BE2C (cell line): ENCODE measurements around the gene CNOT6L.

Experiments used
- DNase-seq: peaks from one replicate; pipeline ENCODE4 v3.0.0-alpha.2; 2020
- H3K27me3 ChIP-seq: fragments of 250-450 bp; sonication (Bioruptor Pico); 2 replicates; pipeline ENCODE4 v1.5.1; 2020; ENCODE audit warnings: mild to moderate bottlenecking
- H3K36me3 ChIP-seq: fragments of 250-450 bp; sonication (Bioruptor Pico); 2 replicates; pipeline ENCODE4 v1.5.1; 2020; ENCODE audit warnings: mild to moderate bottlenecking
- H3K4me1 ChIP-seq: fragments of 250-450 bp; sonication (Bioruptor Pico); 2 replicates; pipeline ENCODE4 v1.5.1; 2020
- H3K4me3 ChIP-seq: 2 replicates; pipeline ENCODE4 v1.5.1; 2011; ENCODE audit warnings: low read depth, low read length
- H3K9me3 ChIP-seq: fragments of 250-450 bp; sonication (Bioruptor Pico); 2 replicates; pipeline ENCODE4 v1.5.1; 2020
- TF ChIP-seq, protein P1 (sequence below): IDR thresholded peaks from 2 replicates; pipeline ENCODE4 v1.5.1; 2012; ENCODE audit warnings: mild to moderate bottlenecking, low read depth, low read length

CNOT6L gene

DNA sequence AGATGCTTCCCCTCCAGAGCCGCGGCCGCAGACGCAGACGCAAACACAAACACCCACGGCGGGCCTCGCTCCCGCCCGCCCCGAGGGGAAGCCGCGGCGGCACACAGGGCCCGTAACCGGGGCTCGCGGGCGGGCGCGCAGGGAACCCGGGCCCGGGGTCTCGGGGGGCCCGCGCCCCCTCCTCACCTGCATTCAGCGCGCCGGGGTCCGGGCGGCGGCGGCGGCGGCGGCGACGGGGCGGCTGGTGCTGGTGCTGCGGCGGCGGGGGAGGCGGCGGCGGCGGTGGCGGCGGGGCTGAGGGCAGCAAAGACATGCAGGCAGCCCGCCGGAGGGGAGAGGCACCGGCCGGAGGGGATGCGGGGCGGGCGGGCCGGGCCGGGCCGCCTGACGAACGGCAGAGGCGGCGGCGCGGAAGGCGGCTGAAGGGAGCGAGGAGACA lies 255 bp upstream of the CNOT6L start:
- Histone ChIP-seq H3K4me3 (peak overlapping the region; percentile 97), H3K4me1 (no peaks in the 10 kb centered on the region), H3K9me3 (no peaks in the 10 kb centered on the region), H3K36me3 (no peaks in the 10 kb centered on the region), H3K27me3 (no peaks in the 10 kb centered on the region)
- DNase-seq: peak; percentile 54
- TF ChIP-seq, protein P1, sequence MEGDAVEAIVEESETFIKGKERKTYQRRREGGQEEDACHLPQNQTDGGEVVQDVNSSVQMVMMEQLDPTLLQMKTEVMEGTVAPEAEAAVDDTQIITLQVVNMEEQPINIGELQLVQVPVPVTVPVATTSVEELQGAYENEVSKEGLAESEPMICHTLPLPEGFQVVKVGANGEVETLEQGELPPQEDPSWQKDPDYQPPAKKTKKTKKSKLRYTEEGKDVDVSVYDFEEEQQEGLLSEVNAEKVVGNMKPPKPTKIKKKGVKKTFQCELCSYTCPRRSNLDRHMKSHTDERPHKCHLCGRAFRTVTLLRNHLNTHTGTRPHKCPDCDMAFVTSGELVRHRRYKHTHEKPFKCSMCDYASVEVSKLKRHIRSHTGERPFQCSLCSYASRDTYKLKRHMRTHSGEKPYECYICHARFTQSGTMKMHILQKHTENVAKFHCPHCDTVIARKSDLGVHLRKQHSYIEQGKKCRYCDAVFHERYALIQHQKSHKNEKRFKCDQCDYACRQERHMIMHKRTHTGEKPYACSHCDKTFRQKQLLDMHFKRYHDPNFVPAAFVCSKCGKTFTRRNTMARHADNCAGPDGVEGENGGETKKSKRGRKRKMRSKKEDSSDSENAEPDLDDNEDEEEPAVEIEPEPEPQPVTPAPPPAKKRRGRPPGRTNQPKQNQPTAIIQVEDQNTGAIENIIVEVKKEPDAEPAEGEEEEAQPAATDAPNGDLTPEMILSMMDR: no peak

DNA sequence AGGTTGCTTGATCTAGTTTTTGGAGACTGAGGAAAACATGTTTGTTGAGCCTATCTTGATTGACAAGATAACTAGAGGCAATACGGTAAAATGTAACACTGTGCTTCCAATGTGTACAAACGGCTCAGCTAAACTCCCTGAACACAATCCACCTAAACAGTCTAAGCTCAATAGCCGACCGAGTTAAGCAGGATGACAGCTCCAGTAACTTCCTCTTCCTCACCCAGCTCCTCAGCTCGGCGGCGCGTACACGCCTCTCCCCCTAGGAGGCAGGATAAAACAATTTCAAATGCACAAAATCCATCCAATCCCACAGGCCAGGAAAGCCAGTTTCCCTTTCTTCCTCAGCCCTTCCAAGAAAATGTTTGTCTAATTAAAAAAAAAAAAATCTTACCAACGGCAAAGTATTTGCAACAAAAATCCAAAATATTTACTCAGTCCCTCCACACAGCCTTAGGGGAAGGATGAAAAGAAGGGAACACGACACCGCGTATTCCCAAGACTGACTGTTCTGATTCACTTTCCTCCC lies 1.0 kb downstream of the CNOT6L start:
- peak; percentile 75 for DNase-seq
- H3K36me3 ChIP-seq: no peaks in the 10 kb centered on the region
- H3K4me3 ChIP-seq: peak overlapping the region; percentile 97
- H3K27me3 ChIP-seq: no peaks in the 10 kb centered on the region
- TF ChIP-seq, protein P1: peak; percentile 67
- H3K4me1 ChIP-seq: no peaks in the 10 kb centered on the region
- no peaks in the 10 kb centered on the region for H3K9me3 ChIP-seq

DNA sequence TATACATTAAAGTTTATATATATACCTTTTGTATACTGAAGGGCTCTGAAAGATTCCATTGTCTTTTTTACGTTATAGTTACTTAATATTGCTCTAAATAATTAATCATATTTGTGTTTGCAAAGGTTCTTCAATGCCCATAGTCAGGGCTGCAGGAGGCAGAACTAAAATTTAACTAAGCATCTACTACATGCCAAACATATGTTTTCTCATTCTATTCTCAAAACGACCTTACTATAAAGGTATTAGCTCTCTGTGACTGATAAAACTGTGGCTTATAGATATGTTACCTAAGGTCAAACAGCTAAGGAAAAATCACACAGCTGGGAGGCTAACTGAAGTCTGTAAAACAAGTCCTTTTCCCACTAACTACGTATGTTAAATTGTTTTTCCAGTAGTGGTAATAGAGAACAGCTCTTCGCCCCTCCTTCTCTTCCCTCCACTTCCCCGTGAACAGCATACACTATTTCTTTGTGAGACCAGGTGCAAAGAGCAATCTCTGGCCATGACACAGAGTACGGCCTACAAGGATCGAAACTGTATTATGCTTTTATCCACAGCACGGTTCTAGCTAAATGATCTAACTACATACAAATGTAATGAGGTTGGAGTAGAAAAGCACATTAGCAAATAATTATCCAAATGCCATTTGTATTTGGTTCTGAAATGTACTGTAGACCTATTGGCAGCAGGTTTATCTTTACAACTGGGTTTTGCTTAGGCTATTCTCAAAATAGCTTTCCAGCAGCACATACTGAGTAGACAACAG lies 1.7 kb downstream of the CNOT6L start:
- Histone ChIP-seq H3K9me3 (no peaks in the 10 kb centered on the region), H3K4me3 (peak overlapping the region; percentile 97), H3K27me3 (no peaks in the 10 kb centered on the region), H3K36me3 (no peaks in the 10 kb centered on the region), H3K4me1 (no peaks in the 10 kb centered on the region)
- TF ChIP-seq, protein P1: no peak
- no peak for DNase-seq

DNA sequence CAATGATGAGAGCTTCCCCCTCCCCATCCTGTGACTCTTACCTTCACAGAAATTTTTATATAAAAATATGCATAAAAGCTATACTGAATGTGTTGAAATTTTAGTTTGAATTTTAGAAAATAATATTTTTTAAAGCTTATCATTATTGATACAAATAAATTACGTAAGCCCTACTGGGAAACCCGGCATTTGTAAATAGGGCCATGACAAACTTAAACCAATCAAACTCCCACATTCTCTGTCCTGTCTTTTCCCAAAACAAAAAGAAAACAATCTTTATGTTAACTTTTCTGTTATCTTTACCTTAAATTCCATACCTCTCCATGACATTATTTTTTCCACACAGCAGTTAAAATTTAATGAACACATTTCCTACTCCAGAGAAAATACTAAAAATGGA lies 2.6 kb downstream of the CNOT6L start:
- TF ChIP-seq, protein P1: no peak
- H3K9me3 ChIP-seq: no peaks in the 10 kb centered on the region
- H3K36me3 ChIP-seq: no peaks in the 10 kb centered on the region
- no peaks in the 10 kb centered on the region for H3K27me3 ChIP-seq
- no peak overlapping the region for H3K4me3 ChIP-seq
- no peaks in the 10 kb centered on the region for H3K4me1 ChIP-seq
- DNase-seq: no peak

DNA sequence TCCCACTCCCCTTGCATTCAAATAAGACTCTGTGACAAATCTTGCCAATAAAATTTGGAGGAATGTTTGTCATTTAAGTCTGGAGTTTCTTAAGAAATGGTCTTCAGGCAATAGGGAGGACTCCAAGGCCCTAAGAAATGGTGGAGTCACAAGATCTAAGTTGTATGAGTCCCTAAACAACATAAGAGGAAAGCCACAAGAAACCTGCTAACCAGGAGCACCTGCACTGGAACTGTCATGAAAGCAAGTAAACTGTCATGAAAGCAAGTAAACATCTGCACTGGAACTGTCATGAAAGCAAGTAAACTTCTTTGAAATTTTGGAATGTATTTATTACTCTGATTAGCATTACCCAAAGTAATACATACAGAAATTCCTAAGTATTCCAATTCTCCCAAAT lies 3.5 kb downstream of the CNOT6L start:
- no peak for DNase-seq
- Histone ChIP-seq H3K27me3 (no peaks in the 10 kb centered on the region), H3K9me3 (no peaks in the 10 kb centered on the region), H3K4me3 (no peak overlapping the region), H3K36me3 (no peaks in the 10 kb centered on the region), H3K4me1 (no peaks in the 10 kb centered on the region)
- TF ChIP-seq, protein P1: no peak

DNA sequence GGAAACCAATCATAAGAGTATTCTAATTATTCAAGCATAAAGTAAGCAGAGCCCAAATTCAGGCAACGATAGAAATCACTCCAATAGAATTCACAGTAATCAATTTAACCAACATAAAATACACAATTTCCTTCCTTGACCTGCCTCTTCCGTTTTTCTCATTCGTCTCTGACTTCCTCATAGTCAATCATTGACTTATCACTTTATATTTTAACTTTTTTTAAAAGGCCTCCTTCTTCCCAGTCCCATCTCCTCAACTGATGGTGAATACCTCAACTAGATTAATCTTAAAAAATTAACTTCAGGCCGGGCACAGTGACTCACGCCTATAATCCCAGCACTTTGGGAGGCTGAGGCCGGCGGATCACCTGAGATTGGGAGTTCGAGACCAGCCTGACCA lies 13.3 kb downstream of the CNOT6L start:
- DNase-seq: no peak
- no peaks in the 10 kb centered on the region for H3K9me3 ChIP-seq
- no peak overlapping the region for H3K4me3 ChIP-seq
- TF ChIP-seq, protein P1: no peak
- no peaks in the 10 kb centered on the region for H3K27me3 ChIP-seq
- H3K36me3 ChIP-seq: no peaks in the 10 kb centered on the region
- H3K4me1 ChIP-seq: no peaks in the 10 kb centered on the region
